Inferior parietal cortex (tissue), 1 donor: Measurements from ENCODE around the gene NMNAT3.
"Not testable (repeated sequence)": the region's sequence is repeated elsewhere in the genome, so short reads cannot be mapped to it uniquely, and the experiment has no call there.

Experiments
- DNase-seq: peaks from one replicate; pipeline ENCODE4 v3.0.0-alpha.2; 2016; ENCODE audit errors: extremely low spot score

NMNAT3 gene

DNA sequence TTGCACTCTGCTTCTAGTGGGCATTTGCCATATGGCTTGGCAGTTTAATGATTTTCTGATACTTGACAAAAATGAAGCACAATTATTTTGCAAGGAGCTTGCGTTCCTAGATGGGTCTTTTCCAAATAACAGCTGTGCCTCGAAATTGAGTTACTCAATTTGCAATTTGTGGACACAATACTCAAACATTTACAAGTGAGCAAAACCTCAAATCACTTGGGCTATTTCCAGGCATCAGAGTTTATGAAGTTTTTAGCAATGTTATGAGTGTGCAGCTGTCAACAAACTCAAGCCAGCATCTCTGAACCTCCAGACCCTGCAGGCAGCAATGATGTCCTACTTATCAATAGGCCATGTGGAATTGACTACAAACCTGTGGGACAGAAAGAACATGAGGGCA, 41.3 kb downstream of the NMNAT3 start:
- DNase-seq, result no peak

- DNase-seq, result no peak
Measured at GRCh38 chr3:139634111-139634635, 43.6 kb downstream of the NMNAT3 start.

DNA sequence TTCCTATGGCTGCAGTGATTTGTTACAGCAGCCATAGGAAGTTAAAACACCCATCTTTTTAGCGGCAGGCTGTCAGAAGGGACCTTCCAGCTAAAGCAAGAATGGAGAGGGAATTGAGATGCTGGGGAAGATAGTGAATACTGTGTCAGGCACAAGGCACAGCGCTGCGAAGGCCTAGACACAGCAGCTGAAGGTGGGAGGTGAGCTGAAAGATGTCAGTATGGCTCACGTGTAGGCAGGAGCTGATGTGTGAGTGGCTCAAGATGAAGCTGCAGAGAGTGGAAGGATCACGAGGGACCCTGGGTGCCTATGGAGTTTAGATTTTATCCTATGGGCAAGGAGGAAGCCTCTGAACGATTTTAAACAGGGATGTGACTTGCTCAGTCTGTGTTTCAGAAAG, 44.3 kb downstream of the NMNAT3 start:
- no peak for DNase-seq

DNA sequence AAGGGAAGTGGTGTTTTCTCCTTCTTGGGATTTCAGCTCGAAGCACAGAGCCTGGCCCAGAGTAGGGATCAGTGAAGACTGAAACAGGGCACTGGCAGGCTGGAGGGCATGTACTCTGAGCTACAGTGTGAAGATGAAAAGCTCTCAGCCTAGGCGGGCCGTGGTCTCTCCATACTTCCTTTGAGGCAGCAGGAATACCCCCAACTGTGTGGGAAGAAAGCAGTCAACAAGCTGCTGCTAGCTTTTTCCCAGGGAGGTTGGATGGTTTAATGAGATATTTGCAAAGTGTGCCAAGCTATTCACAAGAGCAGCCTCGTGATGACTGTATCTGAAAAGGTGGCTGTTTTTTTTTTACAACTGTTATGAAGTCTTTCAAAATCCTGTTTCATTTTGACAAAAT, 47.2 kb downstream of the NMNAT3 start:
- DNase-seq, result no peak

GRCh38 chr3:139629033-139629432, 48.7 kb downstream of the NMNAT3 start:
- no peak for DNase-seq

GRCh38 chr3:139627759-139628158, 50.0 kb downstream of the NMNAT3 start:
- no peak for DNase-seq

GRCh38 chr3:139620438-139620837, 57.3 kb downstream of the NMNAT3 start:
- DNase-seq, result no peak

DNA sequence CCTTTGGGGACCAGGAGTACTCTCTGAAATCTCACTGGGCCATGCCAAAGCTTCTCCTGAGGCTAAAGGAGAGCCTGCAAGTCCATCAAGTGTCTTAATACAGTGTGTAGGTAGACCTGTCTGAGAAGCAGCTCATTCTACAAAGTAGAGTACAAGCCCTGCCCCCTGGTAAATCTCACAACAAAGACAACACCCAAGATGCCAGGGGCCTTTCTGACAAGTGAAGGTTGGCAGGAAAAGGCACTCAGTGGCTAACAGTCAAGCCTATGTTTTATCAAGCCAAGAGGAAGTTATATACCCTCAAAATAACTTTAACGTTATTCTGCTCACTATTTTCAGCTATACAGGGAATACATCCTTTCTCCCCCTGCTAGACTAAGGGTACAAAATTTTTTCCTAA, 58.3 kb downstream of the NMNAT3 start:
- DNase-seq, result no peak

GRCh38 chr3:139617672-139618268, 60.0 kb downstream of the NMNAT3 start:
- no peak for DNase-seq

DNA sequence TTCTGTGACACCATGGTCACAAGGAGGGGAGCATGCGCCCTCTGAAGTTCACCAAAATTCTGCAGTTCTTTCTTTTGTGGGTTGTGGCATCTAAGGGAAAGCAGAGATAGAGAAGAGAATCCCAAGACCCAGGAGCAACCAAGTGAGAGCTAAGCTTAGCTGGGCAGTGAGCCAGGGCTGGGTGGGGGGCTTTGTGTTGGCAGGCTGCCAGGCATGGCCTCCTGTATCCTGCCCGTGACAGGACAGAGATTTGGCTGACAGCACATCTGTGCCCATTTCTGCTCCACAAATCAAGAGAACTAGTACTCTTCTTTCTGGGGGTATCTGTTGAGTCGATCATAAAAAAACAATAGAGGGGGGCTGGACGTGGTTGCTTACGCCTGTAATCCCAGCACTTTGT, 66.2 kb downstream of the NMNAT3 start:
- no peak for DNase-seq

DNA sequence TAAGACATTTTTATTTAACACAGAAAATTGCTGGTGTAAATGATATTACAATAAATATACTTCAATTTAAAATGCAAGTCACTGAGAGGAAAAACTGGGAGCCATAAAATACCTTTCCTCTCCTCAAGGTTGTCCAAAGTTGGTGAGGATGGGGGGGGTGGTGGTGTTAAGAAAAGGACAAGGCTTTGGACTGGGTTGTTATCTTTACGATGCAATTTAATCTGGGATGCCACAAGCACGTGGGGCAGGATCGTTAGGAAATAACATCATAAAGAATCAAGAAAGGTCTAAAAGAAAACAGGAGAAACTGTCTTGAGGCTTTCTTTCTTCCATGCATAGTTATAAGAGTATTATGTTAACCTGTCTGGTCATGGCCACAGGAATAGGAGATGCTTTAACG, 66.9 kb downstream of the NMNAT3 start:
- no peak for DNase-seq

DNA sequence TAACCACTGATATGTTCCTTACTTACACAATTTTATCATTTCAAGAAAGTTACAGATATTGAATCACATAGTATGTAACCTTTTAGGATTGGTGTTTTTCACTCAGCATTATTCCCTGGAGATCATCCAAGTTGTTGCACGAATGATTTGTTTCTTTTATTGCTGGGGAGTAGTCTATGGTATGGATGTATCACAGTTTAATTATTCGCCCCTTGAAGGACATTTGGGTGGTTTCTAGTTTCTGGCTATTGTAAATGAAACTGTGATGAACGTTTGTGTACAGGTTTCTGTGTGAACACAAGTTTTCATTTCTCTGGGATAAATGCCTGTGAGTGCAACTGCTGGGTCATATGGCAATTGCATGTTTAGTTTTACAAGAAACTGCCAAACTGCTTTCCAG, 68.8 kb downstream of the NMNAT3 start:
- no peak for DNase-seq

GRCh38 chr3:139608108-139608380, 69.7 kb downstream of the NMNAT3 start:
- DNase-seq, result no peak

- DNase-seq, result no peak
Measured at GRCh38 chr3:139607257-139608107, 70.3 kb downstream of the NMNAT3 start.

DNA sequence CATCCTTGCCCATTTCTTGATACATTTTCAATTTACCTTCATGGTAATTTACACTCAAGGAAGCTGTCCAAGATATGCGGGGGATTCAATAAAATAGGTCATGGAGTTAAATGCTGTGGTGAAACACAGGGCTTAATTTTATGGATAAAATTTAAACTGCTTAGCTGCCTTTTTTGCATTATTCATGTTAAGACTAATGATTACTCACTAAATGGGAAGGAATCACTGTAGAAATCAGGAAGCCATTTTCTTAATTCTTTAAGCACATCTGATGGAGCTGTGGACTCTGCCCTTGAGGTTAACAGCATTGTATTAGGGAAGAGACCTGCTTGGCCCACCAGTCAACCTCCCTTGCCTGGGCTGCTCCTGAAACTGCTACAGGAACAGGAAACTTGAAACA, 75.8 kb downstream of the NMNAT3 start:
- no peak for DNase-seq

DNA sequence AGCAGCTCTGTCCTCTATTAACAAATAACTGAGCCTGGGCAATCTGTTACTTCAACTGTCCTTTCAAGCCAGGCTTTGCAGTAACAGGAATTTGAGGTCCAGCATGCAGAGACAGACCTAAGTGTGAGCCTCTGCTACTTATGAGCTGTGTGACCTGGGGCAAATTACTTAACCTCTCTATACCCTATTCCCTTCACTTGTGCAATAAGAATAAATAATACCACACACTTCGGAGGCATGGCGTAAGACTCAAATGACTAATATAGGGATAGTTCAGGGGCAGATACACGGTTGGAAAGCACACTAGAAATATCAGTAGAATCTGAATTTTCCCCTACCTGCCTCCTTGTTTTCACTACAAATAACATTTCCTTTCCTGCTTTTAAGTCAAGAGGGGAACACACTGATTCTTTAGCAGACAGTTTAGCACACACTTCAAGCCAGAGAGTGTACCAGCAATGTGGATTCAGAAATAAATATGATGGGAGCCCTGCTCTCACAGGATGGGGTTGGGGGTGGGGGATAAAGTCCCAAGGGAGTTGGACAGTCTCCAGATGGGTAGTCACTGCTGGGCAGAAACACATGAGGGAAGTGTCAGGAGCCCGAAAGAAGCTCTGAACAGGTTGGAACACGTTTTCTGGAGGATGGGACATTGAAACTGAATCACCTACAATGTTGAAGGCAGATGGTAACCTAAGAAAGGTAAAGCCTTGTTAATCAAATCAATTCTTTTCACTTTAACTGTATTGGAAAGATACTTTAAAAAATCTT, 76.4 kb downstream of the NMNAT3 start:
- DNase-seq, result no peak

DNA sequence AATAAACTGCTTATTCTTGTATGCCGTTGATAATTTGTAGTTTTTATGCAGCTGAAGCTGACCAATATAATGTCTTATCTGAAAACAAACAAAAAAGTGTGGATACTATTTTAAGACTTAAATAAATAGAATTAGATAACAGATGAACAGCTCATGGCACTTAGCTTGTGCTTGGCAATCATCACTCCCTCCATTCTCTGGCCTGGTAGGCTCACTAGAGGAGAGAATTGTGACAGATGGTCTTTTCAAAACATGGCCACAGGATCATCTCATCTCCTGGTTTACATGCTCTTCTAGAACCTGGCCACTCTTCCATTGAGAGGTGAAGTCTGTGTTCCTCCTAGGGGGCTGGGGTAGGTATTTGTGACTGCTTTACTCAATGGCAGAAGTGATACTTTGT, 79.8 kb downstream of the NMNAT3 start:
- no peak for DNase-seq

GRCh38 chr3:139591186-139591585, 86.6 kb downstream of the NMNAT3 start:
- not testable (repeated sequence) for DNase-seq

DNA sequence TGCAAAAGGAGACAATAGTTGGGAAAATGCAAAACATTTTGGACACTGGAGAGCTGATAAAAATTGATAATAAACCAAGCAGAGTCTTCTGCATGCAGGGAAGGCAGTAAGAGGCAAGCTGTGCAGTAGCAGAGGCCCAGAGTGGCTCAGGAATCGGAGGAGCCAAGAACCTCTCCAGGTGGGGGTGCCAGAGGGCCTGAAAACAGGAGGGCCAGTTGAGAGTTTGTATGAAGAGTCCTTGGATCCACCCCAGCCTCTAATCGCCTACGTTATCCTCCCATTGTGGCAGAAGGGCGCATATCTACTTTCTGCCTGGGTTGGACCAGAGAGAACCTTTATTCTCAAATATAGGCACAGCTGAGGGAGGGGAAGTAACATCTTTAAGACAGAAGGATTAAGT, 89.3 kb downstream of the NMNAT3 start:
- DNase-seq, result no peak

GRCh38 chr3:139587797-139588196, 90.0 kb downstream of the NMNAT3 start:
- no peak for DNase-seq

DNA sequence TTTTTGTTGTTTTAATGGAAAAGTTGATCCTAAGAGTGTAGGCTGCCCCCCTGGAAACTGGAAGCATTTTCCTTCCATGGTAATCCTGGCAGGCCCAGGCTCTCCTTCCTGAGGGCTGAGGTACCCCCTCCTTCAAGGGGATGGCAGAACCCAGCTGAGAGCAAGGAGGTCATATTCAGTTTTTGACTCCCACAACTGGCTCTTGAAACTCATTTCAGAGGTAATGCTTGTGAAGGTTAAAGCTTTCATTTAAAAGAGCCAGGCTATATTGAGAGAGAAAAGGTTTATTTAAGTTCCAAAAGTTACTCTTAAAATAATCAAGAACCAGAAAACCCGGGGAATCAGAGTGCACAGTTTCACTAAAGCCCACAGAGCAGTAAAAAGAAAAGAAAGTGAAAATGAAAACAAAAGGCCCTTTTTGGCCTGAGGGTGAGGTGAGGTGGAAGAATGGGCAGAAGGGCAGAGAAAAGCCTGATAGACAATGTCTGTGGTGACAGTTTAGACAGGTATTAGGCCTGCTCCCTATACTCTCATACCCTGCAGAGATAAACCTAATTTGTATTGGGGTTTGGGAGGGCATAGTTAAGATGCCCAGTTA, 91.3 kb downstream of the NMNAT3 start:
- DNase-seq, result no peak

DNA sequence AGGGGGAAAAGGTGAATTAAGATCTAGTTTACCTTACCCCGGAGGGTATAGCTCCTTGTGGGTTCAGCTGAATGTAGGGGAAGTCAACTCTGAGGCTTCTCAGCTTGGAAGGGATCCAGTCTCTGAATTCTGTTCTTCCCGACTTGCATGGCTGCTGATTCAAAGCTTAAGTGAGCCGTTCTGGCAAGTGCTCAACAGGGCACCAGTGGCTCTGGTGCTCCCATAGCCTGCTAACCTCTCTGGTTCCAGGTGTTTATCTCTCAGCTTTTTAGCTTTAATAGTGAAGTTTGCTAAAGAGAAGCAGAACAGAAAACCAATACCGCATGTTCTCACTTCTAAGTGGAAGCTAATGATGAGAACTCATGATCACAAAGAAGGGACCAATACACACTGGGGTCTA, 92.0 kb downstream of the NMNAT3 start:
- no peak for DNase-seq
